H1 (cell line): ENCODE measurements around the gene RBM42. TPM values are rescaled to one million over a fixed set of nuclear protein-coding genes. Genes with fewer than 3 reads are reported as not detected.

Experiments
- CTCF ChIA-PET: fragments of 300-600 bp; sonication (Branson Sonifier 250); formaldehyde crosslinking; loops from one replicate; lab custom pipeline; 2021; ENCODE audit not compliant: partially characterized antibody; lab: Charles Lee
- POLR2A ChIA-PET: fragments of 300-600 bp; sonication (Branson Sonifier 250); formaldehyde crosslinking; loops from one replicate; lab custom pipeline; 2021; ENCODE audit warnings: inconsistent platforms; ENCODE audit not compliant: partially characterized antibody; lab: Charles Lee
- DNase-seq, 2 experiments: peaks; one replicate each; pipeline versions ENCODE4 v3.0.0 to v3.0.0-alpha.2; 2010 to 2022; ENCODE audit warnings: low spot score in 2 of 2, low read depth in 1 of 2, mixed read lengths in 1 of 2
- FAIRE-seq: peaks from 2 replicates; lab custom pipeline; 2011; peaks lifted over from hg19 to GRCh38; lab: Jason Lieb, UNC
- H2AFZ ChIP-seq: 2 replicates; pipeline ENCODE4 v1.8.1; 2012; ENCODE audit warnings: low read length, inconsistent platforms
- H2AK5ac ChIP-seq: 2 replicates; pipeline ENCODE4 v1.6.1; 2013; ENCODE audit warnings: low read depth, low read length
- H2BK120ac ChIP-seq: replicated peaks from 2 replicates; pipeline ENCODE3; 2013; ENCODE audit warnings: low read depth, low read length, inconsistent platforms
- H2BK12ac ChIP-seq: 2 replicates; pipeline ENCODE4 v1.6.1; 2013; ENCODE audit warnings: low read depth, low read length
- H2BK15ac ChIP-seq: 2 replicates; pipeline ENCODE4 v1.6.1; 2013; ENCODE audit warnings: low read length
- H2BK20ac ChIP-seq: 2 replicates; pipeline ENCODE4 v1.6.1; 2013; ENCODE audit warnings: low read length
- H2BK5ac ChIP-seq: 2 replicates; pipeline ENCODE4 v1.6.1; 2013; ENCODE audit warnings: low read depth, low read length
- H3K14ac ChIP-seq: 2 replicates; pipeline ENCODE4 v1.6.1; 2013; ENCODE audit warnings: inconsistent platforms; ENCODE audit not compliant: insufficient read length
- H3K18ac ChIP-seq: 2 replicates; pipeline ENCODE4 v1.6.1; 2013; ENCODE audit warnings: low read length; ENCODE audit errors: extremely low read depth
- H3K23ac ChIP-seq: 2 replicates; pipeline ENCODE4 v1.6.1; 2013; ENCODE audit warnings: inconsistent platforms; ENCODE audit not compliant: insufficient read length
- H3K23me2 ChIP-seq: 2 replicates; pipeline ENCODE4 v1.6.1; 2013; ENCODE audit warnings: low read depth, low read length
- H3K27ac ChIP-seq: 2 replicates; pipeline ENCODE4 v1.6.1; 2011; ENCODE audit warnings: low read depth, low read length, inconsistent platforms
- H3K27me3 ChIP-seq, 4 experiments: replicated peaks in 1 of 4; 1 replicate in 1 of 4; 2 replicates in 3 of 4; pipeline versions ENCODE4 v1.6.1 to v1.8.1; 2011 to 2013; ENCODE audit warnings: low read length in 3 of 4, mild to moderate bottlenecking in 3 of 4, inconsistent platforms in 2 of 4, mixed read lengths in 2 of 4, moderate library complexity in 1 of 4; ENCODE audit not compliant: control insufficient read depth in 3 of 4, insufficient read depth in 3 of 4; ENCODE audit errors: extremely low read depth in 1 of 4
- H3K36me3 ChIP-seq, 4 experiments: 2 replicates each; pipeline versions ENCODE4 v1.6.1 to v1.8.1; 2011 to 2013; ENCODE audit warnings: mild to moderate bottlenecking in 4 of 4, low read length in 3 of 4, moderate library complexity in 2 of 4, control low read depth in 1 of 4, inconsistent platforms in 1 of 4; ENCODE audit not compliant: insufficient read depth in 4 of 4, control insufficient read depth in 2 of 4
- H3K4ac ChIP-seq: replicated peaks from 2 replicates; pipeline ENCODE3; 2013; ENCODE audit warnings: low read length, low read depth, mixed read lengths, inconsistent platforms; ENCODE audit not compliant: insufficient read length
- H3K4me1 ChIP-seq, 4 experiments: replicated peaks in 1 of 4; 1 replicate in 1 of 4; 2 replicates in 3 of 4; pipeline versions ENCODE4 v1.6.1 to v1.8.1; 2011 to 2013; ENCODE audit warnings: low read length in 3 of 4, inconsistent platforms in 2 of 4, mixed read lengths in 1 of 4; ENCODE audit not compliant: insufficient read depth in 4 of 4, control insufficient read depth in 3 of 4
- H3K4me2 ChIP-seq, 2 experiments: 2 replicates each; pipeline versions ENCODE4 v1.6.1 to v1.8.1; 2011 to 2013; ENCODE audit warnings: low read depth in 2 of 2, low read length in 2 of 2, control low read depth in 1 of 2, inconsistent platforms in 1 of 2, mild to moderate bottlenecking in 1 of 2; ENCODE audit not compliant: insufficient read depth in 1 of 2
- H3K4me3 ChIP-seq, 4 experiments: fragments of 200-600, 300-600 bp in 1 of 4; sonication (generic), shearing (Covaris generic), sonication (Bioruptor Twin) in 1 of 4; 2 replicates each; pipeline versions ENCODE4 v1.5.1 to v1.8.1; 2011 to 2016; ENCODE audit warnings: low read length in 4 of 4, low read depth in 3 of 4, control low read depth in 2 of 4, inconsistent platforms in 2 of 4, mild to moderate bottlenecking in 2 of 4, mixed read lengths in 1 of 4, moderate library complexity in 1 of 4; ENCODE audit not compliant: insufficient read depth in 2 of 4; ENCODE audit errors: extremely low read depth in 1 of 4
- H3K56ac ChIP-seq: replicated peaks from 2 replicates; pipeline ENCODE3; 2013; ENCODE audit warnings: low read depth, mild to moderate bottlenecking, mixed read lengths, low read length, inconsistent platforms; ENCODE audit not compliant: insufficient read length
- H3K79me1 ChIP-seq: 2 replicates; pipeline ENCODE4 v1.6.1; 2013; ENCODE audit warnings: low read depth, low read length, control low read depth
- H3K79me2 ChIP-seq, 2 experiments: 2 replicates each; pipeline versions ENCODE4 v1.6.1 to v1.8.1; 2012 to 2013; ENCODE audit warnings: low read length in 2 of 2, mild to moderate bottlenecking in 2 of 2, inconsistent platforms in 1 of 2; ENCODE audit not compliant: insufficient read depth in 2 of 2, control insufficient read depth in 1 of 2
- H3K9ac ChIP-seq, 4 experiments: replicated peaks in 1 of 4; 1 replicate in 1 of 4; 2 replicates in 3 of 4; pipeline versions ENCODE4 v1.6.1 to v1.8.1; 2011 to 2013; ENCODE audit warnings: low read depth in 3 of 4, low read length in 3 of 4, control low read depth in 2 of 4, mild to moderate bottlenecking in 2 of 4, moderate library complexity in 2 of 4, inconsistent platforms in 1 of 4; ENCODE audit errors: extremely low read depth in 1 of 4
- H3K9me3 ChIP-seq, 2 experiments: 2 replicates each; pipeline versions ENCODE4 v1.6.1 to v1.8.1; 2012 to 2013; ENCODE audit warnings: mild to moderate bottlenecking in 2 of 2, moderate library complexity in 2 of 2, control low read depth in 1 of 2, inconsistent platforms in 1 of 2, low read depth in 1 of 2, low read length in 1 of 2, mixed read lengths in 1 of 2; ENCODE audit not compliant: insufficient read depth in 2 of 2
- H4K20me1 ChIP-seq, 2 experiments: replicated peaks in 1 of 2; 2 replicates each; pipeline versions ENCODE3 to v1.8.1; 2011 to 2013; ENCODE audit warnings: inconsistent platforms in 2 of 2, low read length in 2 of 2, mild to moderate bottlenecking in 1 of 2; ENCODE audit not compliant: insufficient read depth in 2 of 2, control insufficient read depth in 1 of 2
- H4K5ac ChIP-seq: 2 replicates; pipeline ENCODE4 v1.6.1; 2013; ENCODE audit warnings: low read length, low read depth, mixed read lengths, inconsistent platforms; ENCODE audit not compliant: insufficient read length
- H4K8ac ChIP-seq: 2 replicates; pipeline ENCODE4 v1.8.0; 2013; ENCODE audit warnings: mild to moderate bottlenecking, moderate library complexity, low read length, inconsistent platforms; ENCODE audit not compliant: insufficient read depth; ENCODE audit errors: extremely low read depth
- H4K91ac ChIP-seq: replicated peaks from 2 replicates; pipeline ENCODE3; 2013; ENCODE audit warnings: low read length, mixed read lengths, inconsistent platforms; ENCODE audit not compliant: insufficient read length
- ASH2L ChIP-seq: fragments of 200-600, 300-600 bp; sonication (generic); IDR thresholded peaks from one replicate; pipeline ENCODE4 v1.7.1; 2017; ENCODE audit warnings: low read length
- ATF2 ChIP-seq: IDR thresholded peaks from 2 replicates; pipeline ENCODE4 v1.6.1; 2012; ENCODE audit warnings: low read length, inconsistent platforms
- ATF3 ChIP-seq: IDR thresholded peaks from 2 replicates; pipeline ENCODE4 v1.6.1; 2011; ENCODE audit warnings: low read depth, mild to moderate bottlenecking, low read length; ENCODE audit not compliant: insufficient read depth
- CEBPB ChIP-seq: IDR thresholded peaks from 2 replicates; pipeline ENCODE4 v1.6.1; 2012; ENCODE audit warnings: low read depth, low read length
- CHD1 ChIP-seq: IDR thresholded peaks from 2 replicates; pipeline ENCODE4 v1.6.1; 2012; ENCODE audit warnings: low read depth, low read length, improper control_type of control experiment
- KDM1A ChIP-seq: fragments of 200-600, 300-600 bp; sonication (generic); IDR thresholded peaks from 2 replicates; pipeline ENCODE4 v1.7.1; 2016; ENCODE audit warnings: mild to moderate bottlenecking, low read length, borderline replicate concordance
- RFX5 ChIP-seq: IDR thresholded peaks from 2 replicates; pipeline ENCODE4 v1.6.1; 2011; ENCODE audit warnings: low read depth, low read length, improper control_type of control experiment, borderline replicate concordance
- SIN3A ChIP-seq, 2 experiments: IDR thresholded peaks in 1 of 2; conservative IDR thresholded peaks in 1 of 2; 2 replicates each; pipeline ENCODE4 v1.6.1; 2011 to 2012; ENCODE audit warnings: low read length in 2 of 2, improper control_type of control experiment in 1 of 2, low read depth in 1 of 2, mild to moderate bottlenecking in 1 of 2
- SP4 ChIP-seq: IDR thresholded peaks from 2 replicates; pipeline ENCODE4 v1.6.1; 2012; ENCODE audit warnings: low read length, inconsistent platforms
- SRF ChIP-seq: IDR thresholded peaks from 2 replicates; pipeline ENCODE4 v1.6.1; 2011; ENCODE audit warnings: mild to moderate bottlenecking, low read depth, low read length, moderate library complexity
- TBP ChIP-seq: IDR thresholded peaks from 2 replicates; pipeline ENCODE4 v1.6.1; 2011; ENCODE audit warnings: low read depth, low read length, improper control_type of control experiment
- YY1 ChIP-seq: IDR thresholded peaks from 2 replicates; pipeline ENCODE4 v1.6.1; 2011; ENCODE audit warnings: low read depth, mild to moderate bottlenecking, low read length
- WGBS, 2 experiments: shearing (Covaris generic) in 1 of 2; methylation state at CpG; one replicate each; pipeline versions ENCODE4 v1.1.6 to v1.1.7; 2013 to 2015; ENCODE audit warnings: low lambda C conversion rate in 2 of 2, mixed read lengths in 2 of 2, inconsistent platforms in 1 of 2, low coverage in 1 of 2, missing lambda C conversion rate in 1 of 2; ENCODE audit not compliant: insufficient replicate concordance in 2 of 2, insufficient coverage in 1 of 2, insufficient read length in 1 of 2; ENCODE audit errors: extremely low coverage in 1 of 2, missing lambda C conversion rate in 1 of 2; 5-methylcytosine and 5-hydroxymethylcytosine counted together
- polyA plus RNA-seq, 7 experiments: library from polyadenylated mRNA; depleted of rRNA in 3 of 7; stranded (reverse) in 5 of 7; unstranded in 2 of 7; fragments of >200 nt in 5 of 7; fragments of 200-250 nt in 2 of 7; gene quantifications; 1 replicate in 5 of 7; 2 replicates in 1 of 7; 4 replicates in 1 of 7; pipeline versions ENCODE4 v1.2.1 to v1.2.3, GENCODE V29; 2011 to 2013; ENCODE audit warnings: missing spikeins in 2 of 7, mixed read lengths in 2 of 7
- total RNA-seq: library from RNA; stranded (reverse); fragmentation: NEBNext Ultra II Directional; extraction: Animal tissue kit (Norgen Biotek cat#: 25700); gene quantifications from 2 replicates; pipeline ENCODE4 v1.2.1, GENCODE V29; 2021

RBM42 gene
- total and polyA plus RNA-seq, 2 of the 8 experiments (the other 6 are each of a cell fraction or from before 2014, with no cell fraction given) = 59.8 to 80.8 TPM

DNA sequence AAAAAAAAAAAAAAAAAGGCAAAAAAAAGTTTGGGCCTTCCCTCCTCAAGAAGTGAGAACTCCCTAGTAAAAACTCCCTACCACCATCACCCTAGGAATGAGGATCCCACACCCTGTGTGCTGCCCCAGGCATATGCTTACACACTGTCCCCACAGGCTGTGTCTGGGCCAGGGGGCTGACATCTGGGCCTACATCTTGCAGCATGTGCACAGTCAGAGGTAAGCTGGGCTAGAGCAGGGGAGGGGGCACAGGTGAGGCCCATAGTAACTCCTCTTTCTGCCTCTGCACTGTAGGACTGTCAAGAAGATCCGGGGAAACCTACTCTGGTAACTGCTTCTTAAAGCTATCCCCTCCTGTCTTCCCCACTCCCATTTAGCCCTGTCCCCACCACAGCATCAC lies 15.3 kb upstream of the RBM42 start:
- H3K4me1 ChIP-seq = peaks cover 0 to 4% (median 2%) of the 10 kb centered on the region in 4 experiments; a peak in 4 of 7 replicates
- H4K20me1 ChIP-seq = peaks cover 0 to 2% of the 10 kb centered on the region in 2 experiments
- ChIA-PET POLR2A (interaction anchor here (1.1 to 2.5 kb wide), 11 partner anchors 8 to 118 kb away, joined by 3 to 13 read pairs (median 5); no protein-coding TSS in a partner anchor), CTCF (interaction anchor here (1.0 to 7.1 kb wide), 6 partner anchors 9 to 65 kb away, joined by 4 to 38 read pairs (median 12); no protein-coding TSS in a partner anchor)
- H3K4ac ChIP-seq = no peak overlapping the region
- H3K4me3 ChIP-seq = peak overlapping the region in 1 of 4 experiments; percentile 84; a peak in 4 of 8 replicates
- H3K14ac ChIP-seq = no peak overlapping the region
- no peak overlapping the region for H3K18ac ChIP-seq
- H2BK15ac ChIP-seq = no peak overlapping the region
- H3K23me2 ChIP-seq = peaks cover 8% of the 10 kb centered on the region; the same call in 1 of the 2 replicates
- no peak overlapping the region for H2BK5ac ChIP-seq
- H4K8ac ChIP-seq = no peak overlapping the region
- DNase-seq = no peak
- no peak overlapping the region for H2AFZ ChIP-seq
- H3K27me3 ChIP-seq = peaks cover 0 to 3% (median 0%) of the 10 kb centered on the region in 4 experiments; a peak in 1 of 7 replicates
- no peak overlapping the region for H2BK12ac ChIP-seq
- peak overlapping the region in 1 of 2 experiments; percentile 96; a peak in 1 of 4 replicates for H3K4me2 ChIP-seq
- H2BK120ac ChIP-seq = no peak overlapping the region
- no peaks in the 10 kb centered on the region for H3K79me1 ChIP-seq
- no peaks in the 10 kb centered on the region for H3K9me3 ChIP-seq
- H3K36me3 ChIP-seq = peaks cover 0 to 9% (median 4%) of the 10 kb centered on the region in 4 experiments; a peak in 3 of 8 replicates
- H4K5ac ChIP-seq = no peak overlapping the region
- H3K79me2 ChIP-seq = no peaks in the 10 kb centered on the region
- no peak overlapping the region for H4K91ac ChIP-seq
- no peak overlapping the region for H3K56ac ChIP-seq
- H3K27ac ChIP-seq = no peak overlapping the region
- no peak overlapping the region for H2AK5ac ChIP-seq
- H3K23ac ChIP-seq = no peak overlapping the region
- 95% methylated on average over 1 of the region's 1 CpG; no CpG with 5 or more reads in 1 of the 2 experiments for WGBS, 2 experiments
- no peak overlapping the region for H3K9ac ChIP-seq
- no peak overlapping the region for H2BK20ac ChIP-seq
- no peak for FAIRE-seq
- TF ChIP-seq ASH2L (no peak), YY1 (no peak), RFX5 (no peak), ATF2 (no peak), CHD1 (no peak), KDM1A (no peak), SIN3A (conservative IDR thresholded peaks at IDR 0.05 in 1 of 2, IDR thresholded peaks at IDR 0.05 in 1 of 2; ENCODE audit: low read depth in 1 of 2, low read length in 2 of 2) (no peak), SRF (no peak), CEBPB (no peak), SP4 (no peak), ATF3 (no peak), TBP (no peak)
